IPS DF 4.7 (cell line): ENCODE data around the gene SNIP1.
"Not testable (repeated sequence)": the region's sequence is repeated elsewhere in the genome, so short reads cannot be mapped to it uniquely, and the experiment has no call there.

Experiments
- DNase-seq: peaks from one replicate; pipeline ENCODE4 v3.0.0-alpha.2; 2013; ENCODE audit warnings: low spot score; ENCODE audit errors: extremely low read depth

The SNIP1 gene

GRCh38 chr1:37513795-37514349 is 40.2 kb downstream of the SNIP1 start:
- no peak for DNase-seq

- no peak for DNase-seq
These were observed 44.9 kb downstream of the SNIP1 start for GRCh38 chr1:37509181-37509580.

- DNase-seq = no peak
These were observed 47.4 kb downstream of the SNIP1 start for GRCh38 chr1:37506740-37507139.

GRCh38 chr1:37502791-37503190 is 51.3 kb downstream of the SNIP1 start:
- DNase-seq = not testable (repeated sequence)

- DNase-seq = no peak
These were observed 52.0 kb downstream of the SNIP1 start for GRCh38 chr1:37502104-37502503.

GRCh38 chr1:37501661-37502060 is 52.4 kb downstream of the SNIP1 start:
- DNase-seq = no peak

- no peak for DNase-seq
These were observed 55.0 kb downstream of the SNIP1 start for GRCh38 chr1:37498872-37499617.

GRCh38 chr1:37497832-37498231 is 56.3 kb downstream of the SNIP1 start:
- no peak for DNase-seq

- no peak for DNase-seq
These were observed 58.2 kb downstream of the SNIP1 start for GRCh38 chr1:37495875-37496274.

GRCh38 chr1:37493336-37494098 is 60.6 kb downstream of the SNIP1 start:
- no peak for DNase-seq

GRCh38 chr1:37487619-37487984 is 66.5 kb downstream of the SNIP1 start:
- no peak for DNase-seq

GRCh38 chr1:37486680-37487618 is 67.1 kb downstream of the SNIP1 start:
- no peak for DNase-seq

GRCh38 chr1:37485902-37486679 is 68.0 kb downstream of the SNIP1 start:
- no peak for DNase-seq
